SK-N-SH treated with all-trans-retinoic acid at 6 μM for 48 hours (cell line): ENCODE data around the gene NEK10.

Experiments used
- ARNTL ChIP-seq: fragments of 450-650 bp; formaldehyde crosslinking; IDR thresholded peaks from 2 replicates; pipeline ENCODE4 v1.5.0; 2020; ENCODE audit warnings: low read depth, mild to moderate bottlenecking, moderate library complexity, borderline replicate concordance
- CSDC2 ChIP-seq: fragments of 250-450 bp; sonication (Bioruptor Pico); IDR thresholded peaks from 2 replicates; pipeline ENCODE4 v1.5.0; 2020; ENCODE audit warnings: mild to moderate bottlenecking, moderate library complexity
- OSR1 ChIP-seq: fragments of 250-450 bp; sonication (Bioruptor Pico); IDR thresholded peaks from 2 replicates; pipeline ENCODE4 v1.8.0; 2022; ENCODE audit warnings: moderate library complexity, mild to moderate bottlenecking, inconsistent platforms
- RARB ChIP-seq: fragments of 250-450 bp; sonication (Bioruptor Pico); IDR thresholded peaks from 2 replicates; pipeline ENCODE4 v1.8.0; 2021; ENCODE audit warnings: mild to moderate bottlenecking, moderate library complexity
- TCF4 ChIP-seq: fragments of 250-450 bp; sonication (Bioruptor Pico); IDR thresholded peaks from 2 replicates; pipeline ENCODE4 v1.8.0; 2021; ENCODE audit warnings: mild to moderate bottlenecking, moderate library complexity, borderline replicate concordance
- ZC3H10 ChIP-seq: fragments of 250-450 bp; sonication (Bioruptor Pico); IDR thresholded peaks from 2 replicates; pipeline ENCODE4 v1.5.1; 2021; ENCODE audit warnings: mild to moderate bottlenecking, moderate library complexity
- ZFP30 ChIP-seq: fragments of 450-650 bp; formaldehyde crosslinking; IDR thresholded peaks from 2 replicates; pipeline ENCODE4 v1.5.0; 2022; ENCODE audit warnings: mild to moderate bottlenecking, moderate library complexity
- ZNF70 ChIP-seq: fragments of 450-650 bp; formaldehyde crosslinking; IDR thresholded peaks from 2 replicates; pipeline ENCODE4 v1.5.0; 2020; ENCODE audit warnings: mild to moderate bottlenecking, moderate library complexity

GRCh38 chr3:27176256-27176655 is 192.9 kb downstream of the NEK10 start:
- TF ChIP-seq ZNF70 = no peak
- TF ChIP-seq ZC3H10 (CRISPR knock-in tag) = no peak
- TF ChIP-seq TCF4 (CRISPR knock-in tag) = no peak
- no peak for TF ChIP-seq ZFP30 (CRISPR knock-in tag)
- TF ChIP-seq RARB (CRISPR knock-in tag) = no peak
- no peak for TF ChIP-seq ARNTL (CRISPR knock-in tag)
- no peak for TF ChIP-seq OSR1 (CRISPR knock-in tag)
- no peak for TF ChIP-seq CSDC2
